Right lobe of liver (tissue), 4 donors: ENCODE results near the gene LHX4.

Source experiments
- CTCF ChIP-seq, 4 donors: fragments of 200-600 bp in 3 of 4; fragments of 450-650 bp in 1 of 4; IDR thresholded peaks; one replicate each; pipeline versions ENCODE4 v1.5.1 to v1.8.0; 2016 to 2022; ENCODE audit warnings: antibody characterized with exemption in 4 of 4, mild to moderate bottlenecking in 2 of 4
- POLR2A ChIP-seq: fragments of 450-650 bp; IDR thresholded peaks from one replicate; pipeline ENCODE4 v1.6.1; 2017; ENCODE audit warnings: antibody characterized with exemption, mild to moderate bottlenecking
- donor health status: DM: no; HTN: no; CAD: no.
- donor health status: DM: no; HTN: no; CAD: no.
- donor health status: DM: no; HTN: yes; CAD: no.

DNA sequence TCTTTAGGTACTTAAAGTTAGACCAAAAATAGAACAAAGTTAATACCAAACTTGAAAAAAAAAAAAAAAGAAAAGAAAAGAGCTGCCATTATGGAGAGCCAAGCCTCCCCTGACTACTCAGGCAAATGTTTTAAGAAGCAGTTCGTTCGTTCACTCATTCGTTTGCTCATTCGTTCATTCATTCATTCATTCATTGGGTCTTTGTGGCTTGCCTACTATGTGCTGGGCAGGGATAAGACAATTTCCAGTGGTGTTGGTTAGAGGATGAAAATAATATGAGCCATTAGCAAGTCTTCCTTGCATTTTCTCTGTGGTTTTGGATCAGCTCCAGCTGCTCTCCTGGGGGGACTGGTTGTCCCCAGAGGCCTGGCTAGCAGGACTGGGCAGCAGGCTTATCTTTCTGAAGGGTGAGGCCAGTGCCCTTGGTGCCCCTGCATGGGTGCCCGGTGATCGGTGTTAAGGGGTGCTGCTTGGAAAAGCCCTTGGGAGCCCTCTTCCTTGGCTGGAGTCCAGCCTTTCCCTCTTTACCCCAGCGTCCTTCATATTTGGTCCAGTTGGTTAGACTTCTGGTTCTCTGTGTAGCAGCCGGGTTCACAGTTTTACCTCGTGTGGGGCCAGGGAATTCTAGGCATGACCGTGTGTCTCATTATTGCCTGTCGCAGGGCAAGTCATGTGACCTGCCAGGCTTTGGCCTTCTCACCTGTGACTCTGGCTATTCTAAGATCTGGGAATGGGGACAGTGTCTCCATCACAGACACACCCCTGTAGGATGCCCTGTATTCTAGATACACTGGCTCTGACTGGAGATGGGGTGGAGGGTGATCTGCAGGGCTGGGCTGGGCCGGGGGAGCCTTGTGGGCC lies 32.8 kb downstream of the LHX4 start:
- TF ChIP-seq CTCF (IDR thresholded peaks at IDR 0.05) (no peak), POLR2A (no peak)
